ENCODE measurements around the gene TAAR6.
"Not testable (repeated sequence)": the region's sequence is repeated elsewhere in the genome, so short reads cannot be mapped to it uniquely, and the experiment has no call there.

TAAR6 gene

GRCh38 chr6:132570221-132570777 lies at the start of gene TAAR6:
TAAR6 (plus strand) TSS chr6:132570322; CDS start chr6:132570322, 0 bp downstream.
- DNase-seq: no peak

DNA sequence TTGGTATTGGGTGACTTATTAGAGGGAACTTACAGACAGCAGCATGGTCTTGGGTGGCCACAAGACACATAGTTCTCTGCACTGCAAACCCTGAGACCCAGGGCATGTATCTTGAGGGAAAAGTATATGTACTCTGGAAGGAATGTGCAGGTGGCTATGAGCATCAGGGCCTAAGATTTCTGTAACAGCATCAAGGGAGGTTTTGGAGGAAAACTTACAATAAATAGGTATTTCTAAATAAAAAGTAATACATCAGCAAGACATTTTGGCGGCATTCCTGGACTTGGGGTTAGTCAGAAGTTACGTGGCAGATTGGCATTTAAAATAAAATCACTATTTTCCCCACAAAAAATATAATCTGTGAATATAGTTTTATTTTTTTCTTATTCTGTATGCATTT lies 49.2 kb upstream of the TAAR6 start:
- DNase-seq: no peak

DNA sequence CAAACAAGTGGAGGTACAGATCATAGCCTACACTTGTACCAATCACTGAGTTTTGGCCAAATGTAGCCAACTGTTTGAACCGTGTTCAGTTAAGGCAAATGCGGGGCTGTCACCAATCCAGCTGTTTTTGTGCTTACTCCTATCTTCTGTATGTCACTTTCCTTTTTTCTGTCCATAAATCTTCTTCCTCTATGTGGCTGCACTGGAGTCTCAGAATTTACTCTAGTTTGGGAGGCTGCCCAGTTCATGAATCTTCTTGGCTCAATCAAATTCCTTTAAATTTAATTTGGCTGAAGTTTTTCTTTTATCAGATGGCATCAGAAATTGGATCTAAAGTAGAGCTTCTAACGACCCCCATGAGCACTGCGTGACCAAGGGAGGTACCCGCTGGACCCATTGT lies 45.5 kb upstream of the TAAR6 start:
- DNase-seq: no peak

- DNase-seq: no peak
Measured at GRCh38 chr6:132525866-132526265, 44.3 kb upstream of the TAAR6 start.

- no peak for DNase-seq
Measured at GRCh38 chr6:132526461-132526860, 43.7 kb upstream of the TAAR6 start.

GRCh38 chr6:132527791-132528190 lies 42.3 kb upstream of the TAAR6 start:
- DNase-seq: no peak

GRCh38 chr6:132530293-132530974 lies 39.7 kb upstream of the TAAR6 start:
- peak; percentile 38 for DNase-seq

- DNase-seq: not testable (repeated sequence)
Measured at GRCh38 chr6:132534546-132534945, 35.6 kb upstream of the TAAR6 start.

GRCh38 chr6:132537145-132537544 lies 33.0 kb upstream of the TAAR6 start:
- DNase-seq: no peak

GRCh38 chr6:132537977-132538376 lies 32.1 kb upstream of the TAAR6 start, which contains the start of gene TAAR9:
TAAR9 (plus strand) TSS chr6:132538277; CDS start chr6:132538290, 13 bp downstream.
- no peak for DNase-seq

DNA sequence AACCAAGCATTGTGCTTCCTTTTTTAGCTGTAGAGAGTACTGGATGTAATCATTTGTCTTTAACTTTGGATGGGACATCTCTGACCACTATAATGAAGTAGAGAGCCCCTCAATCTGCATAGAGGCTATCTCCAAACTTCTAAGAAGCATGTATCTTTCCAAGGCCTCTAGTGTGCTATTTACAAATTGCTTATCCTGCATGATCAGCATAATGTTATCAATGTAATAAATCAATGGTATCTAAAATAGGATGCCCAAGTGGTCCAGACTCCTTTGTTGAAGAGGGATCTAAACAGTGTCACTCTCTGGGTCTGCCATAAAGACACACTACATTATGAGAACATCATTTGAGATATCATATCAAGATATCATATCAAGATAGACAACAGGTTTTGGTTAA lies 25.3 kb upstream of the TAAR6 start:
- DNase-seq: no peak

DNA sequence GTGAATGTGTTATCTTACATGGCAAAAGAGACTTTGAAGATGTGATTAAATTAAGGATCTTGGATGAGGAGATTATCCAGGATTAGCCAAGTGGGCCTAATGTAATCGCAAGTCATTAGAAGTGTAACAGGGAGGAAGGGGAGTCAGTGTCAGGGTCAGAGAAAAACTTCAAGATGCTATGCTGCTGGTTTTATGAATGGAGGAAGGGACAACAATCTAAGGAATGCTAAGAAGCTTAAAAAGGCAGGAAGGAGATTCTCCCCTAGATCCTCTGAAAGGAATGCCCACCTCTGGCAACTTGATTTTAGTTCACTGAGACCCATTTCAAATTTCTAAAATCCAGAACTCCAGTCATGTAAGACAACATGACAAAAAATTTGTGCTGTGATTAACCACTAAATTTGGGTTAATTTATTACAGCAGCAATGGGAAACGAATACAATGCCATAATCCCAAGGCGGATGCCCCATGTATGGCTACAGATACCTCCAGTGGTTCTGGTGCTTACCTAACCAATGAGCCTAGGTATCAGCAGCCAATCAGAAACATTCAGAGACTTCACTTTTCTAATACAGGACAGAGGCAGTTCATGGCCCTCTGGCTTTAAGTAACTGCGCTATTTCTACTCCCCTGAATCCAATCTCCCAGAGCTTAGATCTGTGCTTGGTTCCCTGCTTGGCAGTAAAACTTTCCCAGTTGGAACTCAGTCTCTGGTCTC lies 21.2 kb upstream of the TAAR6 start:
- DNase-seq: no peak

DNA sequence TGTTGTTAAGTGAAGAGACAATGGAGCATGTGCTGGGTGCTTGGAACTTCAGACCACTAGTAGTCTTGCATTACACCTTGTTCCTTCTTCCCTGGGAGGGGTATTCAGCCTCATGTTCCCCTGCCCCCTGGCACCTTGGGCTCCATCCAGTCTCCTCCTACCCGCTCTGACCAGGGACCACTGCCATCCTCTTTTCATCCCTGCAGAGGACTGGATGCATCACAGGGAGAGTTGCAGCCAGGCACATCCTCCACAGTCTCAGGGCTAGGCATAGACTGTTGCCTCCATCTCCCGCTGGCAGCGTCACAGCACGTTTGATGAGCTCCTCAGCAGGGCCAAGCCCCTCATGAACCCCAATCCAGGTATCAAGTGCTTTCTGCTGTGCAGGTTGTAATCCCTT lies 18.9 kb upstream of the TAAR6 start:
- DNase-seq: no peak

GRCh38 chr6:132552372-132552771 lies 17.8 kb upstream of the TAAR6 start, which contains the start of gene TAAR8:
TAAR8 (plus strand) TSS chr6:132552672; CDS start chr6:132552693, 21 bp downstream.
- DNase-seq: no peak

GRCh38 chr6:132560087-132560486 lies 10.0 kb upstream of the TAAR6 start:
- DNase-seq: not testable (repeated sequence)

GRCh38 chr6:132566404-132566803 lies 3.7 kb upstream of the TAAR6 start:
- no peak for DNase-seq

GRCh38 chr6:132567566-132567965 lies 2.6 kb upstream of the TAAR6 start:
- no peak for DNase-seq

GRCh38 chr6:132568611-132569010 lies 1.5 kb upstream of the TAAR6 start:
- no peak for DNase-seq

- no peak for DNase-seq
Measured at GRCh38 chr6:132569170-132569569, 952 bp upstream of the TAAR6 start.

DNA sequence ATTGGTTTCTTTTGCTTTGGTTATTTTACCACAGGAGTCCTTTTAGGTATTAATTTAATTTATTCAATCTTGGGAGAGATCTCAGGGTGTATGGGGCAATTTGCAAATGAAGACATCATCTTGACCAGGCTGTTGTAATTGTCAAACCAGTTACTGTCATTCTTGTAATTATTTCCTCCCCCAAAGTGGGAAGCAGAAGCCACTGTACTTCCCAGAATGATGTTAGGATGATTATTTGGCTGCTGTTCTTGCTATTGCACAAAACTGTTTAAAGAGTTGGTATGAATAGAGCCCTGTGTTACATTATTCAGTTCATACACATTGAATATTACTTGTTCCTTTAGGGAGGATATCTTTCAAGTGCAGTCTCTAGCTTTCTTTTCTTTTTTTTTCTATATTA lies 1.7 kb downstream of the TAAR6 start:
- DNase-seq: no peak

DNA sequence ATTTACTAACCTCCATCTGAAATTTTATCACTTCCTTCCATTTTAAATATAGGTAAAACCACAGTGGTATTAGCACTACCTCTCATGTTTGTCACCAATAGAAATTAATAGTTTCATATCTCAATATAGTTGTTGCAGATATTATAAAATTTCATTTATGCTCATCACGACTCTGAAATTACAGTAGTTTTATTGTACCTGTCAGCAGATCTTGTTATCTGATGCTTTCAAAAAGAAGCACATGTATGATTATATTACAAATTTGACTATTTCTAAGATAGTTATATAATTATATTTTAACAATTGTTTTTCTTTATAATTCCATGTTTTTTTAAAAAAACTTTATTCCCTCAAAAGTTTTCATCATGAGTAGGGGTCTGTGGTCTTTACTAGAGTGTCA lies 14.6 kb downstream of the TAAR6 start:
- DNase-seq: no peak

DNA sequence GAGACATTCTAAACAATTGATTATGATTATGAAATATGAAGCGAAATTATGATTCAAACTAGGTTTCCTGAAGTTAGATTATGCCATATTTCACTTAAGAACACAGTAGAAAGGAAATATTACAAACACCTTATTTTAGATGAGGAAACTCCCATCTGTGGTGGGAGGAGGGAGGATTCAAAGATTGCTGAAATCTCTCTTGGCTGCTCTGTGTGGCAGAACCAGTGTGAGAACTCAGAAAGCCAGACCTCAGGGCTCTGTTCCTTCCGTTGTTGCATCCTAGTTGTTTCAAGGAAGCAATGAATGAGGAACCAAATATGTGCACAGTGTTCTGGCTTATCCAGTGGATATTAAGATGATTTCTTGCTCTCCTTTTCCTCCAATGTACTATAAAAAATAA lies 17.3 kb downstream of the TAAR6 start:
- no peak for DNase-seq

DNA sequence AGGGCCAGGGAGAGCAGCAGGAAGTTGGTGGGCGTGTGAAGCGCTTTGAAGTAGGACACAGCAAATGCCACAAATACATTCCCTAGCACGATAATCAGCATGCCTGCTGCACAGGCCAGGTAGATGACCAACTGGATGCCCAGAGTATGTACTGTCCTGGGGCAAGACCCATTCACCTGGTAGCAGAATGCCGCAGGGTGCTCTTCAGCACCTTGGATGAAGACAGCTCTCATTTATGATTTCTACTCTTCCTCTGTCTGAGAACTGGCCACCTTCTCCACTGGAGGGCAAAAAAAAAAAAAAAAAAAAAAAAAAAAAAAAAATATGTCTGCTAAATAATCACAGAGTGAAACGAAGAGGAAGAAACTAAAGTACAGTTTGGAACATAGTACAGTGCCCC lies 19.3 kb downstream of the TAAR6 start, which contains the start of gene TAAR5:
Gene TAAR5, minus strand, starts transcription at position 288 of the 400 bp plus-strand sequence. Its CDS starts 55 bp downstream, at position 233.
- DNase-seq: no peak

- no peak for DNase-seq
Measured at GRCh38 chr6:132590362-132590761, 20.2 kb downstream of the TAAR6 start.
